Muscle layer of colon (tissue), 2 donors: ENCODE results near the gene GJC3.
"Not testable (repeated sequence)": the region's sequence is repeated elsewhere in the genome, so short reads cannot be mapped to it uniquely, and the experiment has no call there.

ENCODE experiments used
- H3K27ac ChIP-seq: one replicate; pipeline ENCODE4 v1.7.0; 2013; ENCODE audit warnings: low read depth, mild to moderate bottlenecking, low read length, moderate library complexity
- H3K27me3 ChIP-seq, 2 donors: one replicate each; pipeline ENCODE4 v1.7.0; 2013; ENCODE audit warnings: low read length in 2 of 2, mild to moderate bottlenecking in 2 of 2; ENCODE audit not compliant: insufficient read depth in 2 of 2, control insufficient read depth in 1 of 2
- H3K36me3 ChIP-seq: one replicate; pipeline ENCODE4 v1.7.0; 2013; ENCODE audit warnings: mild to moderate bottlenecking, low read length; ENCODE audit not compliant: insufficient read depth
- H3K4me1 ChIP-seq: one replicate; pipeline ENCODE4 v1.7.0; 2013; ENCODE audit warnings: mild to moderate bottlenecking, low read length; ENCODE audit not compliant: insufficient read depth
- H3K4me3 ChIP-seq, 2 donors: one replicate each; pipeline ENCODE4 v1.7.0; 2013; ENCODE audit warnings: low read length in 2 of 2, low read depth in 1 of 2, mild to moderate bottlenecking in 1 of 2, moderate library complexity in 1 of 2
- H3K9ac ChIP-seq: one replicate; pipeline ENCODE4 v1.7.0; 2013; ENCODE audit warnings: low read length
- H3K9me3 ChIP-seq: one replicate; pipeline ENCODE4 v1.7.0; 2013; ENCODE audit warnings: mild to moderate bottlenecking, low read length
- donor health status: abdominal sarcoma.
- donor health status: Adenocarcinoma of cecum.

The GJC3 gene

DNA sequence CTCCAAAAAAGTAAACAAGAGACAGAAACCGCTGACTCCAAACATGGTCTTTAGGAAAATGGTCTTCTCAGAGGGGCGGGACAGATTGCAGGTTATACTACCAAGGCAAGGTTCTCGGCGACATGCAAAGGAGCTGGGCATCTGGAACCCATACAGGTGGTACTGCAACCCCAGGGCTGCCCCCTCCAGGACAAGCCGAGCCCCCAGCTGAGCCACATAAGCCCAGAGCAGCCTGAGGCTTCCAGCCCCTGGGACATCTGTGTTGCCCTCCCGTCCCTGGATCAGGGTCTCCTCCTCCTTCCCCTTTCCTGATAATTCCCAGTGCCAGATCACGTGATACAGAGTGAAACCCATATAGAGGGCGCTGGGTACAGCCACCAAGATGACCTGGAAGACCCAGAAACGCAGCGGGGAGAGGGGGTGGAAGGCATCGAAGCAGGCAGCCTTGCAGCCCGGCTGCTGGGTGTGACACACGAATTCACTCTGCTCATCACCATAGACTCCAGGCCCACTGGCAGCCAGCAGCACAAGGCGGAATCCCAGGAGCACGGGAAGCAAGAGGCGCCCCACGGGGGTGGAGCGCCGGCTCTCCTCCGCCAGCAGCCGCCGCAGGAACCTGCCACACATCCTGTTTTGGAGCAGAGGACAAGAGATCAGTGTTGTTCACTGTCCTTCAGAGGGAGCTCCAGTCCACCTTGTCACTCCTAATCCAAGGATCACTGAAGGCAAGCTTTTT, at the start of gene GJC3:
GJC3 (minus strand) TSS at position 627 of the 736 bp plus-strand sequence; CDS start at position 627, 0 bp downstream.
- H3K4me3 ChIP-seq: peak within 1 kb of the TSS in 1 of 2 donors; percentile 12
- no peak within 1 kb of the TSS for H3K9ac ChIP-seq
- no peak within 1 kb of the TSS for H3K27ac ChIP-seq

DNA sequence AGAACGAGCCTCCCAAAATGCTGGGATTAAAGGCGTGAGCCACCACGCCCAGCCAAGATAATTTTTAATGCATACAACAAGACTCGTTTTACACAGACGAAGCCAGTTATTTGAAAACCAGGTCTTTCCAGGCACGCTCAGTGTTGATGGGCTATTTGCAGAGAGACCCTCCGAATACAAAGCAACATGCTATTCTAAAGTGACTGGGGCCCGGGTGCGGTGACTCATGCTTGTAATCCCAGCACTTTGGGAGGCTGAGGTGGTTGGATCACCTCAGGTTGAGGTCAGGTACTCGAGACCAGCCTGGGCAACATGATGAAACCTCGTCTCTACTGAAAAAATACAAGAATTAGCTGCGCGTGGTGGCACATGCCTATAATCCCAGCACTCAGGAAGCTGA, 47.2 kb upstream of the GJC3 start:
- no peak overlapping the region for H3K9ac ChIP-seq
- no peak overlapping the region for H3K4me3 ChIP-seq
- no peaks in the 10 kb centered on the region for H3K27me3 ChIP-seq
- H3K36me3 ChIP-seq: no peaks in the 10 kb centered on the region
- H3K9me3 ChIP-seq: no peaks in the 10 kb centered on the region
- no peak overlapping the region for H3K27ac ChIP-seq
- H3K4me1 ChIP-seq: no peaks in the 10 kb centered on the region

More for the DNA sequence above, at the start of gene GJC3:
- Histone ChIP-seq H3K27me3 (no peaks in the 10 kb centered on the region), H3K36me3 (no peaks in the 10 kb centered on the region), H3K4me1 (peaks cover 7% of the 10 kb centered on the region), H3K9me3 (no peaks in the 10 kb centered on the region)

DNA sequence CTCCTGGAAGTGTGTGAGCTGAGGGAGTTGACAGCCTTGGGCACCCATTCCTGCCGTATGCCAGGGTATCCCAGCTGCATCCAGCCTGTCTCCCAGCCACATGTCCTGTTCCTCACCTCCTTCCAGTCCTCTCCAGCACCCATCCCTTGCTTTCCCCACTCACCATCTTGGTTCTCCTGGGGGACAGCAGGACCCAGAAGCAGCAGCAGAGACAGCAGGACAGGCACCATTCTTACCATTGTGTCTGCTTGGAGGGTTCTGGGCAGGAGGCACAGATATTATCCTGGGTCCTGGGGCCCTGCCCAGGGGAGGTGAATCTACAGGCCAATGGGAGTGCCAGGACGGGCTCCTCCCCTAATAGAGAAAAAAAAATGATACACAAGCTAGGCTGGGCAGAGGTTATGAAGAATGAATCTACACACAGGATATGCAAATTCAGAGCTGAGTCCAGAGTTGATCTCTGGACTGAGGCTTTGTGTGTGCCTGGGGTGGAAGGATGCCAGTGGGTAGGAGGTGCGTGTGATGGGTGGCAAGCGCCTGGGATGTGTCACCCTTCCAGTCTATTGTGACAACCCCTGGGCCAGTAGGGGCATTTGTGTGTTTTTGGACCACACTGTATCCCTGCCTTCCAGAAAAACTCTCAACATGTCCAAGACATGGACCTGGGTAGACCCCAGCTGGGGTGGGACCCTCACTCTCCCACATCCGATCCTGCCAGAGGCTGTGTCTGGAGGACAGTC, 46.5 kb upstream of the GJC3 start, which contains the start of gene AZGP1:
AZGP1 (minus strand) TSS at position 250 of the 740 bp plus-strand sequence; CDS start at position 239, 11 bp downstream.
- H3K27me3 ChIP-seq: no peaks in the 10 kb centered on the region
- H3K9ac ChIP-seq: no peak within 1 kb of the TSS
- H3K9me3 ChIP-seq: no peaks in the 10 kb centered on the region
- H3K36me3 ChIP-seq: no peaks in the 10 kb centered on the region
- no peak within 1 kb of the TSS for H3K27ac ChIP-seq
- H3K4me1 ChIP-seq: no peaks in the 10 kb centered on the region
- no peak within 1 kb of the TSS for H3K4me3 ChIP-seq

- H3K9ac ChIP-seq: no peak overlapping the region
- H3K4me3 ChIP-seq: no peak overlapping the region
- no peaks in the 10 kb centered on the region for H3K9me3 ChIP-seq
- no peaks in the 10 kb centered on the region for H3K36me3 ChIP-seq
- H3K4me1 ChIP-seq: no peaks in the 10 kb centered on the region
- H3K27me3 ChIP-seq: no peaks in the 10 kb centered on the region
- H3K27ac ChIP-seq: no peak overlapping the region
Measured at GRCh38 chr7:99974681-99975080, 45.3 kb upstream of the GJC3 start.

DNA sequence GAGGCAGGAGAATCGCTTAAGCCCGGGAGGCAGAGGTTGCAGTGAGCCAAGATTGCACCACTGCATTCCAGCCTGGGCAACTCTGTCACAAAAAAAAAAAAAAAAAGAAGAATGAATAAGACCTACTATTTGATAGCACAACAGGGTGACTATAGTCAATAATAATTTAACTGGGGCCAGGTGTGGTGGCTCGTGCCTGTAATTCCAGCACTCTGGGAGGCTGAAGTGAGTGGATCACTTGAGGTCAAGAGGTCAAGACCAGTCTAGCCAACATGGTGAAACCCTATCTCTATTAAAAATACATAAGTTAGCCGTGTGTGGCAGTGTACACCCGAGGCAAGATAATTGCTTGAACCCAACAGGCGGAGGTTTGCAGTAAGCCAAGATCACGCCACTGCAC, 44.4 kb upstream of the GJC3 start:
- H3K27ac ChIP-seq, H3K4me3 ChIP-seq, H3K4me1 ChIP-seq, H3K36me3 ChIP-seq, H3K9ac ChIP-seq, H3K27me3 ChIP-seq, H3K9me3 ChIP-seq: not testable (repeated sequence)

GRCh38 chr7:99971242-99971641, 41.8 kb upstream of the GJC3 start:
- no peaks in the 10 kb centered on the region for H3K27me3 ChIP-seq
- no peak overlapping the region for H3K4me3 ChIP-seq
- H3K36me3 ChIP-seq: no peaks in the 10 kb centered on the region
- no peak overlapping the region for H3K27ac ChIP-seq
- no peaks in the 10 kb centered on the region for H3K4me1 ChIP-seq
- H3K9me3 ChIP-seq: no peaks in the 10 kb centered on the region
- H3K9ac ChIP-seq: no peak overlapping the region

- H3K9me3 ChIP-seq, H3K4me3 ChIP-seq, H3K4me1 ChIP-seq, H3K27ac ChIP-seq, H3K36me3 ChIP-seq, H3K27me3 ChIP-seq, H3K9ac ChIP-seq: not testable (repeated sequence)
Measured at GRCh38 chr7:99969813-99970212, 40.4 kb upstream of the GJC3 start.

- no peaks in the 10 kb centered on the region for H3K36me3 ChIP-seq
- H3K27me3 ChIP-seq: peaks cover 0 to 6% of the 10 kb centered on the region in 2 donors
- no peaks in the 10 kb centered on the region for H3K9me3 ChIP-seq
- no peak overlapping the region for H3K9ac ChIP-seq
- no peaks in the 10 kb centered on the region for H3K4me1 ChIP-seq
- H3K27ac ChIP-seq: no peak overlapping the region
- no peak overlapping the region for H3K4me3 ChIP-seq
Measured at GRCh38 chr7:99969298-99969697, 39.9 kb upstream of the GJC3 start.

GRCh38 chr7:99958564-99959227, 29.3 kb upstream of the GJC3 start:
- Histone ChIP-seq H3K4me3 (no peak overlapping the region), H3K36me3 (no peaks in the 10 kb centered on the region), H3K27me3 (peaks cover 0 to 13% of the 10 kb centered on the region in 2 donors), H3K4me1 (no peaks in the 10 kb centered on the region), H3K27ac (no peak overlapping the region), H3K9ac (no peak overlapping the region), H3K9me3 (no peaks in the 10 kb centered on the region)

DNA sequence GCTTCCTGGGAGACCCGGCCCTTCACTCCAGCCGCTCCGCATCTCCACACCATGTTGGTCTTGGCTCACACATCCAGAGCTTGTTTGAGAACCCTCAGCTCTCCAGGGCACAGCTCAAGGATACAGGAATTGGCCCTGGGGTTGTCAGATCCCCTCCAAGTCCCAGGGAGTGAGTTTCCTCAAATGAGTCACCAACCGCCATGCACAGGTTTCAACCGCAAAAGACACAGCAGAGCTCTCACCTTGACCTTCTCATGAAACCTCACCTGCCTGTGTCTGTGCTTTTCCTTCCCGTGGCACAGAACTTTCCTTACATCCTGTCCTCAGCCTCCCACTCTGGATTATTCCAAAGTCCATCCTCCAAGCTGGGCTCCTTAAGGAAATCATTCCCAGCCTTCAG, 25.8 kb upstream of the GJC3 start:
- Histone ChIP-seq H3K4me3 (no peak overlapping the region), H3K9me3 (no peaks in the 10 kb centered on the region), H3K27me3 (no peaks in the 10 kb centered on the region), H3K27ac (no peak overlapping the region), H3K36me3 (no peaks in the 10 kb centered on the region), H3K4me1 (no peaks in the 10 kb centered on the region), H3K9ac (no peak overlapping the region)

DNA sequence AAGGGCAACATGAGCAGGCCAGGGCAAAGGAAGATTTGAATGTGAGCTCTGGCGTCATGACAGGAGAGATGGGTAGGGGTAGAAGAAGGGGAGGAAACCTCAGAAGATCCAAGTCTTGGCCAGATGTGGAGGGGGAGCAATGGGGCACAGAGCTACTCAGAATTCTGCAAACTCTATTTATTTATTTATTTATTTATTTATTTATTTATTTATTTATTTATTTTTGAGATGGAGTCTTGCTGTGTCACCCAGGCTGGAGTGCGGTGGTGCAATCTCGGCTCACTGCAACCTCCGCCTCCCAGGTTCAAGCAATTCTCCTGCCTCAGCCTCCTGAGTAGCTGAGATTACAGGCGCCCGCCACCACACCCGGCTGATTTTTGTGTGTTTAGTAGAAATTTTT, 25.2 kb upstream of the GJC3 start:
- not testable (repeated sequence) for H3K4me3 ChIP-seq, H3K27ac ChIP-seq, H3K27me3 ChIP-seq, H3K9ac ChIP-seq, H3K9me3 ChIP-seq, H3K36me3 ChIP-seq, H3K4me1 ChIP-seq
